IMR-90 (cell line): ENCODE data around the gene PLA2G2F. TPM values are rescaled to one million over a fixed set of nuclear protein-coding genes. Genes with fewer than 3 reads are reported as not detected.

Experiments
- ATAC-seq: fragments of 200-7000 bp; cut with Tn5 transposase; 2 replicates; pipeline ENCODE4 v1.9.1; 2020; ENCODE audit warnings: low read depth, mild to moderate bottlenecking, moderate library complexity
- BruUV-seq: library from RNA; stranded (reverse); fragments of 400-500 nt; replicated peaks from 2 replicates; lab custom pipeline; 2021; lab: Mats Ljungman, UMichigan
- CTCF ChIA-PET: fragments of 300-600 bp; formaldehyde crosslinking; extraction: SDS; loops from one replicate; lab custom pipeline; 2021; ENCODE audit warnings: antibody characterized with exemption; lab: Yijun Ruan, JAX
- POLR2A ChIA-PET: fragments of 300-600 bp; sonication (Branson Sonifier 250); formaldehyde crosslinking; loops from one replicate; lab custom pipeline; 2022; ENCODE audit warnings: antibody characterized with exemption; ENCODE audit not compliant: unreplicated experiment; lab: Charles Lee
- DNase-seq: peaks from one replicate; pipeline ENCODE4 v3.0.0; 2013
- H2AFZ ChIP-seq: replicated peaks from 2 replicates; pipeline ENCODE3; 2013; ENCODE audit warnings: low read length, mild to moderate bottlenecking; ENCODE audit not compliant: poor library complexity
- H2AK5ac ChIP-seq: 2 replicates; pipeline ENCODE4 v1.6.1; 2013; ENCODE audit warnings: low read depth, low read length, inconsistent platforms
- H2AK9ac ChIP-seq: replicated peaks from 2 replicates; pipeline ENCODE3; 2013; ENCODE audit warnings: mild to moderate bottlenecking, low read depth, low read length, moderate library complexity; ENCODE audit not compliant: poor library complexity
- H2BK120ac ChIP-seq: 2 replicates; pipeline ENCODE4 v1.6.1; 2013; ENCODE audit warnings: low read depth, low read length, inconsistent platforms
- H2BK15ac ChIP-seq: 3 replicates; pipeline ENCODE4 v1.6.1; 2013; ENCODE audit warnings: low read depth, low read length, inconsistent platforms
- H2BK20ac ChIP-seq: 2 replicates; pipeline ENCODE4 v1.6.1; 2013; ENCODE audit warnings: low read depth, mild to moderate bottlenecking, inconsistent platforms, low read length, moderate library complexity
- H2BK5ac ChIP-seq: 2 replicates; pipeline ENCODE4 v1.6.1; 2013; ENCODE audit warnings: mild to moderate bottlenecking, low read depth, low read length, inconsistent platforms; ENCODE audit not compliant: poor library complexity, severe bottlenecking
- H3K14ac ChIP-seq: replicated peaks from 2 replicates; pipeline ENCODE4 v1.6.1; 2013; ENCODE audit warnings: low read depth, low read length, inconsistent platforms
- H3K18ac ChIP-seq: 2 replicates; pipeline ENCODE4 v1.6.1; 2013; ENCODE audit warnings: low read depth, low read length, control low read depth
- H3K23ac ChIP-seq: 2 replicates; pipeline ENCODE4 v1.6.1; 2013; ENCODE audit warnings: low read depth, low read length, inconsistent platforms
- H3K27ac ChIP-seq: 2 replicates; pipeline ENCODE4 v1.5.1; 2013; ENCODE audit warnings: mild to moderate bottlenecking, control low read depth, low read length; ENCODE audit not compliant: insufficient read depth
- H3K27me3 ChIP-seq: 2 replicates; pipeline ENCODE4 v1.6.1; 2013; ENCODE audit warnings: low read length; ENCODE audit not compliant: control insufficient read depth, insufficient read depth
- H3K36me3 ChIP-seq: 2 replicates; pipeline ENCODE4 v1.6.1; 2013; ENCODE audit warnings: low read length, mixed read lengths; ENCODE audit not compliant: control insufficient read depth, insufficient read depth
- H3K4ac ChIP-seq: 2 replicates; pipeline ENCODE4 v1.6.1; 2013; ENCODE audit warnings: low read depth, low read length, inconsistent platforms
- H3K4me1 ChIP-seq: 2 replicates; pipeline ENCODE4 v1.6.1; 2013; ENCODE audit warnings: low read length, mixed read lengths; ENCODE audit not compliant: control insufficient read depth, insufficient read depth
- H3K4me2 ChIP-seq: 2 replicates; pipeline ENCODE4 v1.6.1; 2013; ENCODE audit warnings: low read depth, mild to moderate bottlenecking, control low read depth, low read length, moderate library complexity
- H3K4me3 ChIP-seq: 2 replicates; pipeline ENCODE4 v1.5.1; 2013; ENCODE audit warnings: low read depth, mild to moderate bottlenecking, control low read depth, low read length, moderate library complexity; ENCODE audit not compliant: insufficient read depth
- H3K56ac ChIP-seq: 2 replicates; pipeline ENCODE4 v1.6.1; 2013; ENCODE audit warnings: low read length, inconsistent platforms; ENCODE audit not compliant: insufficient read depth; ENCODE audit errors: extremely low read depth
- H3K79me1 ChIP-seq, 2 experiments: 2 replicates each; pipeline ENCODE4 v1.6.1; 2013; ENCODE audit warnings: low read length in 2 of 2, inconsistent platforms in 1 of 2, low read depth in 1 of 2
- H3K9ac ChIP-seq: 2 replicates; pipeline ENCODE4 v1.6.1; 2013; ENCODE audit warnings: low read depth, low read length, control low read depth
- H3K9me1 ChIP-seq: 2 replicates; pipeline ENCODE4 v1.6.1; 2013; ENCODE audit warnings: low read length, inconsistent platforms; ENCODE audit not compliant: insufficient read depth
- H3K9me3 ChIP-seq: 2 replicates; pipeline ENCODE4 v1.6.1; 2013; ENCODE audit warnings: low read length; ENCODE audit not compliant: control insufficient read depth, insufficient read depth
- H4K20me1 ChIP-seq: 2 replicates; pipeline ENCODE4 v1.6.1; 2013; ENCODE audit warnings: low read length, inconsistent platforms; ENCODE audit not compliant: insufficient read depth
- H4K5ac ChIP-seq: 2 replicates; pipeline ENCODE4 v1.6.1; 2013; ENCODE audit warnings: mild to moderate bottlenecking, low read depth, low read length, control low read depth
- H4K8ac ChIP-seq, 2 experiments: 2 replicates each; pipeline ENCODE4 v1.6.1; 2013; ENCODE audit warnings: low read depth in 2 of 2, low read length in 2 of 2, control low read depth in 1 of 2, inconsistent platforms in 1 of 2
- H4K91ac ChIP-seq: 2 replicates; pipeline ENCODE4 v1.6.1; 2013; ENCODE audit warnings: low read depth, low read length, inconsistent platforms; ENCODE audit not compliant: insufficient read depth
- BHLHE40 ChIP-seq: fragments of 150-350 bp; IDR thresholded peaks from 2 replicates; pipeline ENCODE4 v1.6.1; 2016; ENCODE audit warnings: mild to moderate bottlenecking, low read depth, low read length
- CEBPB ChIP-seq: IDR thresholded peaks from 2 replicates; pipeline ENCODE4 v1.6.1; 2012; ENCODE audit warnings: low read depth, low read length, improper control_type of control experiment
- CHD1 ChIP-seq: IDR thresholded peaks from 2 replicates; pipeline ENCODE4 v1.6.1; 2012; ENCODE audit warnings: low read depth, low read length, improper control_type of control experiment
- CTCF ChIP-seq: conservative IDR thresholded peaks from 2 replicates; pipeline ENCODE4 v1.5.1; 2012; ENCODE audit warnings: mild to moderate bottlenecking, low read depth, low read length, improper control_type of control experiment
- ELK1 ChIP-seq: fragments of 150-350 bp; IDR thresholded peaks from 2 replicates; pipeline ENCODE4 v1.6.1; 2016; ENCODE audit warnings: low read depth, mild to moderate bottlenecking, low read length, moderate library complexity, borderline replicate concordance
- FOS ChIP-seq: fragments of 150-350 bp; IDR thresholded peaks from 2 replicates; pipeline ENCODE4 v1.6.1; 2016; ENCODE audit warnings: low read depth, low read length
- MAFK ChIP-seq: IDR thresholded peaks from 2 replicates; pipeline ENCODE4 v1.6.1; 2012; ENCODE audit warnings: low read depth, low read length, improper control_type of control experiment
- MXI1 ChIP-seq: IDR thresholded peaks from 2 replicates; pipeline ENCODE4 v1.6.1; 2012; ENCODE audit warnings: low read depth, mild to moderate bottlenecking, low read length, moderate library complexity, borderline replicate concordance
- NFE2L2 ChIP-seq: fragments of 150-350 bp; IDR thresholded peaks from 2 replicates; pipeline ENCODE4 v1.6.1; 2016; ENCODE audit warnings: low read depth, mild to moderate bottlenecking, low read length
- POLR2A ChIP-seq: IDR thresholded peaks from 2 replicates; pipeline ENCODE4 v1.6.1; 2012; ENCODE audit warnings: mild to moderate bottlenecking, low read depth, low read length
- RAD21 ChIP-seq: IDR thresholded peaks from 2 replicates; pipeline ENCODE4 v1.6.1; 2012; ENCODE audit warnings: low read length, improper control_type of control experiment
- RCOR1 ChIP-seq: IDR thresholded peaks from 2 replicates; pipeline ENCODE4 v1.6.1; 2012; ENCODE audit warnings: mild to moderate bottlenecking, low read length, improper control_type of control experiment; ENCODE audit not compliant: insufficient replicate concordance
- SMC3 ChIP-seq: fragments of 150-350 bp; IDR thresholded peaks from 2 replicates; pipeline ENCODE4 v1.6.1; 2016; ENCODE audit warnings: low read depth, mild to moderate bottlenecking, antibody characterized with exemption, low read length, moderate library complexity
- USF2 ChIP-seq: fragments of 150-350 bp; IDR thresholded peaks from 2 replicates; pipeline ENCODE4 v1.6.1; 2017; ENCODE audit warnings: mild to moderate bottlenecking, antibody characterized with exemption, low read length, low read depth
- WGBS, 2 experiments: methylation state at CpG; one replicate each; pipeline versions ENCODE4 v1.1.5 to v1.1.7; 2013; ENCODE audit warnings: missing lambda C conversion rate in 2 of 2; ENCODE audit not compliant: insufficient read length in 1 of 2; ENCODE audit errors: extremely low coverage in 2 of 2; 5-methylcytosine and 5-hydroxymethylcytosine counted together
- dilution Hi-C: fragments of 300-500 bp; cut with HindIII; formaldehyde crosslinking; loops from one replicate; pipeline ENCODE4 v1.14.3; 2018; ENCODE audit warnings: low sequenced_read_pairs; ENCODE audit not compliant: unreplicated experiment
- in situ Hi-C: fragments of 300-500 bp; cut with MboI; formaldehyde crosslinking; loops from 3 replicates; pipeline ENCODE4 v1.14.3; 2019; ENCODE audit warnings: low sequenced_read_pairs, inconsistent platforms, mixed read lengths
- intact Hi-C: fragments of 100-400 bp; cut with micrococcal nuclease; formaldehyde crosslinking; loops from 2 replicates; pipeline ENCODE4 v1.10.0; 2022
- polyA plus RNA-seq, 3 experiments: library from polyadenylated mRNA; depleted of rRNA; stranded (reverse); fragments of >200 nt; gene quantifications; 2 replicates each; pipeline ENCODE4 v1.2.3, GENCODE V29; 2012; ENCODE audit warnings: low replicate concordance in 1 of 3
- total RNA-seq: library from RNA; depleted of rRNA; stranded (reverse); fragments of >200 nt; gene quantifications from 2 replicates; pipeline ENCODE4 v1.2.3, GENCODE V29; 2012

PLA2G2F gene
- total and polyA plus RNA-seq, 2 of the 4 experiments (the other 2 are of a cell fraction): not detected

- H3K4me3 ChIP-seq: no peak overlapping the region
- no peak overlapping the region for H3K27ac ChIP-seq
- H3K27me3 ChIP-seq: peaks cover 9% of the 10 kb centered on the region
- ChIA-PET POLR2A (no interaction called here), CTCF (interaction anchor here (1.3 kb wide), 1 partner anchor 38 kb away, joined by 6 read pairs; no protein-coding TSS in a partner anchor)
- H2AK5ac ChIP-seq: no peak overlapping the region
- H3K36me3 ChIP-seq: no peaks in the 10 kb centered on the region
- TF ChIP-seq ELK1 (no peak), RCOR1 (no peak), RAD21 (no peak), BHLHE40 (no peak), FOS (no peak), CHD1 (no peak), MXI1 (no peak), SMC3 (no peak), MAFK (no peak), NFE2L2 (no peak), CEBPB (no peak), POLR2A (no peak), CTCF (no peak), USF2 (no peak)
- in situ Hi-C loops: no loop called here
- no peak overlapping the region for H3K23ac ChIP-seq
- no peaks in the 10 kb centered on the region for H4K20me1 ChIP-seq
- H4K5ac ChIP-seq: no peak overlapping the region
- BruUV-seq: no TSS peak
- H2BK120ac ChIP-seq: no peak overlapping the region
- H3K56ac ChIP-seq: no peak overlapping the region
- no peak overlapping the region for H3K18ac ChIP-seq
- no peaks in the 10 kb centered on the region for H3K79me1 ChIP-seq
- H3K9me1 ChIP-seq: no peaks in the 10 kb centered on the region
- 40% methylated on average over 1 of the region's 9 CpGs; no CpG with 5 or more reads in 1 of the 2 experiments for WGBS, 2 experiments
- H3K14ac ChIP-seq: no peak overlapping the region
- H2BK15ac ChIP-seq: no peak overlapping the region
- no peak overlapping the region for H2AK9ac ChIP-seq
- H4K8ac ChIP-seq: no peak overlapping the region
- ATAC-seq (no peak), DNase-seq (no peak)
- no peak overlapping the region for H3K4ac ChIP-seq
- no peak overlapping the region for H2AFZ ChIP-seq
- no peak overlapping the region for H3K9ac ChIP-seq
- H2BK20ac ChIP-seq: no peak overlapping the region
- dilution Hi-C loops: no loop called here
- H3K9me3 ChIP-seq: peaks cover 5% of the 10 kb centered on the region; the same call in 1 of the 2 replicates
- no peak overlapping the region for H4K91ac ChIP-seq
- no peak overlapping the region for H2BK5ac ChIP-seq
- intact Hi-C loops: no loop called here
- no peaks in the 10 kb centered on the region for H3K4me1 ChIP-seq
- H3K4me2 ChIP-seq: no peak overlapping the region
Measured at GRCh38 chr1:20174937-20175666, 36.0 kb downstream of the PLA2G2F start.
